Lower lobe of right lung (tissue), 2 donors: ENCODE results near the gene ATG10. TPM values are rescaled to one million over a fixed set of nuclear protein-coding genes. Genes with fewer than 3 reads are reported as not detected.

ENCODE experiments used
- ATAC-seq, 2 donors: fragments of 200-7000 bp; cut with Tn5 transposase; one replicate each; pipeline ENCODE4 v1.9.1; 2020 to 2022; ENCODE audit warnings: mild to moderate bottlenecking in 2 of 2, moderate library complexity in 2 of 2
- DNase-seq: peaks from one replicate; pipeline ENCODE4 v3.0.0-alpha.2; 2020
- H3K27ac ChIP-seq: fragments of 200-600 bp; one replicate; pipeline ENCODE4 v1.8.0; 2022
- H3K27me3 ChIP-seq: fragments of 200-600 bp; one replicate; pipeline ENCODE4 v1.8.0; 2022; ENCODE audit warnings: low read depth
- H3K36me3 ChIP-seq: fragments of 200-600 bp; one replicate; pipeline ENCODE4 v1.8.0; 2022; ENCODE audit warnings: mild to moderate bottlenecking
- H3K4me1 ChIP-seq: fragments of 200-600 bp; one replicate; pipeline ENCODE4 v1.8.0; 2022
- H3K4me3 ChIP-seq: fragments of 200-600 bp; one replicate; pipeline ENCODE4 v1.8.0; 2022; ENCODE audit warnings: mild to moderate bottlenecking
- H3K9me3 ChIP-seq: fragments of 200-600 bp; one replicate; pipeline ENCODE4 v1.8.0; 2022
- CTCF ChIP-seq: fragments of 200-600 bp; IDR thresholded peaks from one replicate; pipeline ENCODE4 v1.8.0; 2022; ENCODE audit warnings: antibody characterized with exemption, mild to moderate bottlenecking
- intact Hi-C: fragments of 100-400 bp; cut with DNase I; formaldehyde crosslinking; loops from one replicate; pipeline ENCODE4 v1.11.0; 2022
- total RNA-seq: library from RNA; stranded (reverse); fragmentation: NEBNext Ultra II Directional; extraction: Animal tissue kit (Norgen Biotek cat#: 25700); gene quantifications from one replicate; pipeline ENCODE4 v1.2.1, GENCODE V29; 2021
- donor health status: DM: no; HTN: yes; CAD: no; lungs with severe emphysema.

Gene ATG10
- total RNA-seq, 1 donor from 2014 or later = 5.4 TPM

DNA sequence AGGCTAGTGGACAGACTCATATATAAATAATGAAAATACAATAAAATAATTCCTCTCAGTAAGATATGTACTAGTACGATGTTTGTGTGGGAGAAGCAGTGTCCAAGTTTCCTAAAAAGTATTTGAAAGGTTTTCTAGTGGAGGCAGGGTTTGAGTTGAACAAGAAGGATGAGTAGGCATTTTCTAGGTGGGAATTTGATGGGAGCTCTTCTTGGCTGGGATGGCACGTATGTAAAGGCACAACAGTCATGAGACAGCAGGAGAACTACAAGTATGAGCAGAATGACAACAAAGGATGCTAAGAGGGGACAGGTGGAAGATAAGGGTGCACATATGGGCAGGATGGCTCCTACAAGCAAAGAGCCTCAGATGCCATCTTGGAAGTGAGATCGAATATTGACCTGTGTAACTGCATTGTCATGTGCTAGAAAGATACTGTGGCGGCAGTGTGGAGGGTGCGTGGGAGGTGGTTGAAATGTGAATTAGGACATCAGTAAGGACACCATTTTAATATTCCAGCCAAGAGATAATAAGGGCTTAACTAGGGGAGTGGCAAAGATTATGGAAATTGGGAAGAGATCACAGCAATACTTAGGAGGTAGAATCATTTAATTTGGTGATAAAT is 170.5 kb downstream of the ATG10 start:
- DNase-seq = no peak
- H3K4me1 ChIP-seq = no peaks in the 10 kb centered on the region
- H3K4me3 ChIP-seq = no peak overlapping the region
- no peaks in the 10 kb centered on the region for H3K27me3 ChIP-seq
- no peak for TF ChIP-seq CTCF
- no peaks in the 10 kb centered on the region for H3K9me3 ChIP-seq
- H3K36me3 ChIP-seq = no peaks in the 10 kb centered on the region
- no peak for ATAC-seq
- intact Hi-C loops = no loop called here
- H3K27ac ChIP-seq = no peak overlapping the region

- Histone ChIP-seq H3K27ac (no peak overlapping the region), H3K36me3 (no peaks in the 10 kb centered on the region), H3K27me3 (no peaks in the 10 kb centered on the region), H3K4me1 (no peaks in the 10 kb centered on the region), H3K9me3 (no peaks in the 10 kb centered on the region), H3K4me3 (no peak overlapping the region)
- intact Hi-C loops = no loop called here
- no peak for ATAC-seq
- no peak for DNase-seq
- no peak for TF ChIP-seq CTCF
Observed at GRCh38 chr5:82142928-82143577, 171.2 kb downstream of the ATG10 start.

- intact Hi-C loops = no loop called here
- Histone ChIP-seq H3K4me3 (no peak overlapping the region), H3K27me3 (no peaks in the 10 kb centered on the region), H3K9me3 (no peaks in the 10 kb centered on the region), H3K4me1 (no peaks in the 10 kb centered on the region), H3K36me3 (no peaks in the 10 kb centered on the region), H3K27ac (no peak overlapping the region)
- ATAC-seq (no peak), DNase-seq (no peak)
- no peak for TF ChIP-seq CTCF
Observed at GRCh38 chr5:82147860-82148573, 176.2 kb downstream of the ATG10 start.

GRCh38 chr5:82149434-82149833 is 177.6 kb downstream of the ATG10 start:
- no peak for ATAC-seq
- intact Hi-C loops = no loop called here
- H3K4me3 ChIP-seq = no peak overlapping the region
- H3K27ac ChIP-seq = no peak overlapping the region
- H3K27me3 ChIP-seq = no peaks in the 10 kb centered on the region
- no peak for TF ChIP-seq CTCF
- no peaks in the 10 kb centered on the region for H3K36me3 ChIP-seq
- no peak for DNase-seq
- H3K9me3 ChIP-seq = no peaks in the 10 kb centered on the region
- H3K4me1 ChIP-seq = no peaks in the 10 kb centered on the region

DNA sequence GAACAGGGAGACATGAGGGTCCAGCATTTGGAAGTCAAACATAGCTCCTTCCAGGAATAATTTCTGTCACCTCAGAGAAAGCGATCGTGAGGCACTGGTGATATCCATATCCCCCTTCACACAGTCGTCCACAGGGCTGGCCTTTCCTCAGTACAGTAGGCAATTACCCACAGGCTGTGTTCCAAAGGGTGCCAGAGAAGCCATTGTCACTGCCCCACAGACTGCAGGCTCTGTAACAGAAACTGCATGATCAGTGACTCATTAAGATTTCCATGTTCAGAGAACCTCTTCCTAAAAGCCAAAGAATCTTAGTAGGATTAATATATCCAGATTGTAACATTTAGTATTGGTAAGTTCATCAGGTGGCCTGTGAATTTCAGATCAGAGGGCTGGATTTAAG is 178.7 kb downstream of the ATG10 start:
- no peak for ATAC-seq
- Histone ChIP-seq H3K4me3 (no peak overlapping the region), H3K27me3 (no peaks in the 10 kb centered on the region), H3K9me3 (no peaks in the 10 kb centered on the region), H3K4me1 (no peaks in the 10 kb centered on the region), H3K27ac (no peak overlapping the region), H3K36me3 (no peaks in the 10 kb centered on the region)
- TF ChIP-seq CTCF = no peak
- intact Hi-C loops = no loop called here
- DNase-seq = no peak
